ENCODE results near the gene CROCC2. TPM values are rescaled to one million over a fixed set of nuclear protein-coding genes. Genes with fewer than 3 reads are reported as not detected.

CROCC2 gene
- polyA plus RNA-seq, 1 donor (not counting 4 experiments of a cell fraction or from before 2014, with no cell fraction given), result not detected

DNA sequence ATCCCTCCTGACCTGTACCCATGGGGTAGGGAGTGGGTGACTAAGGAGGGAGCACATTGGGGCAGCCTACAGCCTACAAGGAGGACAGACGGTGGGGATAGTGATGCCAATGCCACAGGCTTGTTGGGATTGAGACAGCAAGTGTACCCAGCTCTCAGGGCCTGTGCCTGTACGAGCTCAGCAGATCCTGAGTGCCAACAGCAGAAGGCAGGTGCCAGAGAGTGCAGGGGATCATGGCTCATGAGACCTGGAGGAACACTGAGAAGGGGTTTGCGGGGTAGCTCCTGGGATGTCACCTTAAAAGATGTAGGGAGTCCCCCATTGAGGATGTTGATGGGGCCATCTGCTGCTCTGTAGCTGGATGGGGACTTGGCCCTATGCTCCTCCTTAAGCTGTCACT is 82.0 kb downstream of the CROCC2 start:
- DNase-seq (ENCODE audit: low read depth, low spot score) (no peak), FAIRE-seq (no peak)
- no peak overlapping the region for H3K4me3 ChIP-seq (ENCODE audit: control insufficient read depth in 2 of 3, extremely low read depth in 1 of 3, insufficient read depth in 2 of 3, low read depth in 1 of 3, low read length in 3 of 3)
- no peak overlapping the region for H3K4me2 ChIP-seq (ENCODE audit: control insufficient read depth, extremely low read depth, insufficient read depth, low read depth, low read length)
- H3K27me3 ChIP-seq (ENCODE audit: control insufficient read depth, extremely low read depth, insufficient read depth, low read length), result peaks cover 4% of the 10 kb centered on the region
- no peaks in the 10 kb centered on the region for H3K79me2 ChIP-seq (ENCODE audit: control insufficient read depth, insufficient read depth, low read length)
- H4K20me1 ChIP-seq (ENCODE audit: control insufficient read depth, extremely low read depth, insufficient read depth, low read length), result no peaks in the 10 kb centered on the region
- peaks cover 3% of the 10 kb centered on the region for H3K9me3 ChIP-seq (ENCODE audit: control insufficient read depth, low read depth, low read length)
- TF ChIP-seq EZH2 (IDR thresholded peaks at IDR 0.05; ENCODE audit: low read length), result no peak
- TF ChIP-seq, protein P1, sequence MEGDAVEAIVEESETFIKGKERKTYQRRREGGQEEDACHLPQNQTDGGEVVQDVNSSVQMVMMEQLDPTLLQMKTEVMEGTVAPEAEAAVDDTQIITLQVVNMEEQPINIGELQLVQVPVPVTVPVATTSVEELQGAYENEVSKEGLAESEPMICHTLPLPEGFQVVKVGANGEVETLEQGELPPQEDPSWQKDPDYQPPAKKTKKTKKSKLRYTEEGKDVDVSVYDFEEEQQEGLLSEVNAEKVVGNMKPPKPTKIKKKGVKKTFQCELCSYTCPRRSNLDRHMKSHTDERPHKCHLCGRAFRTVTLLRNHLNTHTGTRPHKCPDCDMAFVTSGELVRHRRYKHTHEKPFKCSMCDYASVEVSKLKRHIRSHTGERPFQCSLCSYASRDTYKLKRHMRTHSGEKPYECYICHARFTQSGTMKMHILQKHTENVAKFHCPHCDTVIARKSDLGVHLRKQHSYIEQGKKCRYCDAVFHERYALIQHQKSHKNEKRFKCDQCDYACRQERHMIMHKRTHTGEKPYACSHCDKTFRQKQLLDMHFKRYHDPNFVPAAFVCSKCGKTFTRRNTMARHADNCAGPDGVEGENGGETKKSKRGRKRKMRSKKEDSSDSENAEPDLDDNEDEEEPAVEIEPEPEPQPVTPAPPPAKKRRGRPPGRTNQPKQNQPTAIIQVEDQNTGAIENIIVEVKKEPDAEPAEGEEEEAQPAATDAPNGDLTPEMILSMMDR (optimal IDR thresholded peaks at IDR 0.05 in 1 of 3, IDR thresholded peaks at IDR 0.05 in 1 of 3, conservative IDR thresholded peaks at IDR 0.05 in 1 of 3; ENCODE audit: extremely low read depth in 1 of 3, insufficient read depth in 2 of 3, low read length in 3 of 3), result no peak
- no peak overlapping the region for H3K9ac ChIP-seq (ENCODE audit: control insufficient read depth, extremely low read depth, insufficient read depth, low read length)
- dilution Hi-C loops (cut with MboI; ENCODE audit: extremely low pct_ligation_motif_present, low sequenced_read_pairs), result no loop called here
- H3K36me3 ChIP-seq (ENCODE audit: control insufficient read depth in 2 of 2, extremely low read depth in 1 of 2, insufficient read depth in 2 of 2, low read length in 2 of 2), result no peaks in the 10 kb centered on the region
- no peaks in the 10 kb centered on the region for H3K9me1 ChIP-seq (ENCODE audit: control insufficient read depth, extremely low read depth, insufficient read depth, low read length)
- no peaks in the 10 kb centered on the region for H3K4me1 ChIP-seq (ENCODE audit: control insufficient read depth, extremely low read depth, insufficient read depth, low read length)
- H2AFZ ChIP-seq (ENCODE audit: control insufficient read depth, low read length), result no peak overlapping the region
- H3K27ac ChIP-seq (ENCODE audit: control insufficient read depth, insufficient read depth, low read length), result no peak overlapping the region

DNA sequence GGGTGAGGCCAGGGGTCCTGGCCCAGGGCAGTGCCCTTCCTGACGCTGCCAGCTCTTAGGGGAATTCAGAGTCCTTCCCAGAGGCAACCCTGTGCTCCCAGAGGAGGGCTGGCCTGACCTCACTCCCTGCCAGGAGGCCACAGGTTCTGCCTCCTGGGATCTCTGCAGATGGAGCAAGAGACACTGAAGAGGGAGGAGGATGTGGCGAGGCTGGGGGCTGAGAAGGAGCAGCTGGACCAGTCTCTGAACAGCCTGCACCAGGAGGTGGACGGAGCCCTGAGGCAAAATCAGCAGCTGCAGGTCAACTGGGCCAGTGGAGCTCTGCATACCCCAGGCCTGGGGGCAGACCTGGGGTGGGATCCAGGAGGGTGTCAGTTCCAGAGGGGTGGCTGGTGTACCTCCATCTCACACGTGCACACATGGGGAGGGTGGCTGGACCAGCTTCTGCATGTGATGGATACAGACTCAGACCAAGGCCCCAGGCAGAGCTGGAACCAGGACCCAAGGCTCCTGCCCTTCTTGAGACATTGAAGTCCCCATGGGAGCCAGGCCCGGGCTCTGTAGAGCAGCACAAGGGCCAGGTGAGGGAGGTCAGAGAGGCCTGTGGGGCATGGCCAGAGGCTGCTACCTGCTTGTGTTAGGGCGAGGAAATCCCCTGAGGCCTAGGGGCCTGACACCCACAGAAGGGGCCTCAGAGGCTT is 82.6 kb downstream of the CROCC2 start:
- Histone ChIP-seq H3K9ac (ENCODE audit: control insufficient read depth, extremely low read depth, insufficient read depth, low read length) (no peak overlapping the region), H3K27ac (ENCODE audit: control insufficient read depth, insufficient read depth, low read length) (no peak overlapping the region), H2AFZ (ENCODE audit: control insufficient read depth, low read length) (no peak overlapping the region), H3K36me3 (ENCODE audit: control insufficient read depth in 2 of 2, extremely low read depth in 1 of 2, insufficient read depth in 2 of 2, low read length in 2 of 2) (no peaks in the 10 kb centered on the region), H3K9me3 (ENCODE audit: control insufficient read depth, low read depth, low read length) (peaks cover 3% of the 10 kb centered on the region), H3K4me1 (ENCODE audit: control insufficient read depth, extremely low read depth, insufficient read depth, low read length) (no peaks in the 10 kb centered on the region), H4K20me1 (ENCODE audit: control insufficient read depth, extremely low read depth, insufficient read depth, low read length) (no peaks in the 10 kb centered on the region), H3K9me1 (ENCODE audit: control insufficient read depth, extremely low read depth, insufficient read depth, low read length) (no peaks in the 10 kb centered on the region), H3K27me3 (ENCODE audit: control insufficient read depth, extremely low read depth, insufficient read depth, low read length) (peaks cover 1% of the 10 kb centered on the region), H3K4me2 (ENCODE audit: control insufficient read depth, extremely low read depth, insufficient read depth, low read depth, low read length) (no peak overlapping the region), H3K79me2 (ENCODE audit: control insufficient read depth, insufficient read depth, low read length) (no peaks in the 10 kb centered on the region), H3K4me3 (ENCODE audit: control insufficient read depth in 2 of 3, extremely low read depth in 1 of 3, insufficient read depth in 2 of 3, low read depth in 1 of 3, low read length in 3 of 3) (no peak overlapping the region)
- no peak for DNase-seq (ENCODE audit: low read depth, low spot score)
- dilution Hi-C loops (cut with MboI; ENCODE audit: extremely low pct_ligation_motif_present, low sequenced_read_pairs), result no loop called here
- no peak for FAIRE-seq
- TF ChIP-seq EZH2 (IDR thresholded peaks at IDR 0.05; ENCODE audit: low read length), result no peak
- TF ChIP-seq, protein P1 (optimal IDR thresholded peaks at IDR 0.05 in 1 of 3, IDR thresholded peaks at IDR 0.05 in 1 of 3, conservative IDR thresholded peaks at IDR 0.05 in 1 of 3; ENCODE audit: extremely low read depth in 1 of 3, insufficient read depth in 2 of 3, low read length in 3 of 3), result no peak

Measured in keratinocyte (primary cell).